ENCODE measurements around the gene PHACTR2.

GRCh38 chr6:143773506-143774150 is 95.9 kb downstream of the PHACTR2 start:
- no peak for TF ChIP-seq CTCF (CRISPR knock-in tag; IDR thresholded peaks at IDR 0.05)
- no peak for TF ChIP-seq ZFP36 (IDR thresholded peaks at IDR 0.05; ENCODE audit: borderline replicate concordance, low read depth, low read length, partially characterized antibody)
- TF ChIP-seq DRAP1 (CRISPR knock-in tag; IDR thresholded peaks at IDR 0.05) = no peak
- TF ChIP-seq JUND (CRISPR knock-in tag; IDR thresholded peaks at IDR 0.05) = no peak
- TF ChIP-seq AFF4 (CRISPR knock-in tag; IDR thresholded peaks at IDR 0.05) = no peak
- TF ChIP-seq ZBTB7A (CRISPR knock-in tag; IDR thresholded peaks at IDR 0.05) = no peak
- no peak for TF ChIP-seq KLF9 (CRISPR knock-in tag; IDR thresholded peaks at IDR 0.05; ENCODE audit: low read depth)
- TF ChIP-seq MAX (IDR thresholded peaks at IDR 0.05) = no peak
- no peak for TF ChIP-seq MTA3 (CRISPR knock-in tag; IDR thresholded peaks at IDR 0.05)
- TF ChIP-seq ZNF121 (CRISPR knock-in tag; IDR thresholded peaks at IDR 0.05) = no peak
- no peak for TF ChIP-seq SIX1 (CRISPR knock-in tag; IDR thresholded peaks at IDR 0.05; ENCODE audit: borderline replicate concordance)

Data from HepG2 (cell line).